Midbrain (tissue), 1 donor: ENCODE measurements around the gene SAPCD2.

Source experiments
- DNase-seq: peaks from one replicate; lab custom pipeline; 2025; lab: John Stamatoyannopoulos, UW

Gene SAPCD2

GRCh38 chr9:137107312-137107921, 37.1 kb upstream of the SAPCD2 start:
- DNase-seq, result no peak

- DNase-seq, result no peak
Measured at GRCh38 chr9:137106662-137107250, 36.4 kb upstream of the SAPCD2 start.

- DNase-seq, result no peak
Measured at GRCh38 chr9:137105814-137106661, 35.7 kb upstream of the SAPCD2 start.

- no peak for DNase-seq
Measured at GRCh38 chr9:137103206-137103999, 33.0 kb upstream of the SAPCD2 start.

- DNase-seq, result no peak
Measured at GRCh38 chr9:137099231-137099630, 28.9 kb upstream of the SAPCD2 start.

- DNase-seq, result no peak
Measured at GRCh38 chr9:137097761-137098462, 27.6 kb upstream of the SAPCD2 start.

GRCh38 chr9:137096785-137097546, 26.6 kb upstream of the SAPCD2 start:
- DNase-seq, result no peak

GRCh38 chr9:137095664-137096517, 25.5 kb upstream of the SAPCD2 start:
- no peak for DNase-seq

GRCh38 chr9:137089232-137089947, 19.0 kb upstream of the SAPCD2 start:
- DNase-seq, result no peak

- DNase-seq, result no peak
Measured at GRCh38 chr9:137088121-137088520, 17.8 kb upstream of the SAPCD2 start.

GRCh38 chr9:137087409-137087925, 17.1 kb upstream of the SAPCD2 start:
- no peak for DNase-seq

GRCh38 chr9:137086531-137087408, 16.4 kb upstream of the SAPCD2 start, which contains the start of gene MAN1B1:
Gene MAN1B1 (plus strand): TSS chr9:137086985. CDS start chr9:137087000, 15 bp downstream.
- peak; percentile 98 for DNase-seq

GRCh38 chr9:137085920-137086530, 15.7 kb upstream of the SAPCD2 start:
- no peak for DNase-seq

- no peak for DNase-seq
Measured at GRCh38 chr9:137084526-137084925, 14.2 kb upstream of the SAPCD2 start.

- no peak for DNase-seq
Measured at GRCh38 chr9:137083394-137084004, 13.1 kb upstream of the SAPCD2 start.

- no peak for DNase-seq
Measured at GRCh38 chr9:137082925-137083290, 12.6 kb upstream of the SAPCD2 start.
